ENCODE data around the gene PDE6H.

The PDE6H gene

DNA sequence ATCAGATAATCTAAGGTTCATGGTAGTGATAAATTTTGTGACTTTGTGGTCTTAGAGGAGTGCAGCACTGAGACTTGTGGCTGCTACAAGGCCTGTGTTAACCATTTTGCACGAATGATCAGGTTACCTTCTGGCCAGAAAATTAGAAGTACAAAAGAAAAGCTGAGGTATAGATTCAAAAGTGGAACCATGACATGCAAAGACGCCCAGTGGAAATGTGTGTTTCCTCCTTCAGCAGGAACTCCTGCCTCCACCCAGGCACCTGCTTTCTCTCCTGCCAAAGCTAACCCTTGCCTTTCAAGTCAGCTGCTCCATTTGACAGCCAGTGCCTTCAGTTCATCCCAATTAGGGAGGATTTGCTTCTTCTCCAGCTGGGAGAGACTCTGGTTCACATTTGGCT, 10.1 kb downstream of the PDE6H start:
- Histone ChIP-seq H4K20me1 (no peaks in the 10 kb centered on the region), H3K27me3 (no peaks in the 10 kb centered on the region), H3K4me3 (no peak overlapping the region), H3K9me3 (replicated peaks in 1 of 11) (peaks cover 0 to 8% (median 6%) of the 10 kb centered on the region in 11 experiments; a peak in 9 of 22 replicates), H3K9ac (no peak overlapping the region), H3K4me2 (peak overlapping the region; percentile 10 to 89 (median 27); a peak in 17 of 22 replicates), H3K36me3 (no peaks in the 10 kb centered on the region), H3K4me1 (peaks cover 14 to 93% (median 40%) of the 10 kb centered on the region in 10 experiments), H3K27ac (peak overlapping the region in 5 of 11 experiments; percentile 0 to 75 (median 71); a peak in 6 of 22 replicates)
- TF ChIP-seq Cebpa-rat (IDR thresholded peaks at IDR 0.05), result no peak

DNA sequence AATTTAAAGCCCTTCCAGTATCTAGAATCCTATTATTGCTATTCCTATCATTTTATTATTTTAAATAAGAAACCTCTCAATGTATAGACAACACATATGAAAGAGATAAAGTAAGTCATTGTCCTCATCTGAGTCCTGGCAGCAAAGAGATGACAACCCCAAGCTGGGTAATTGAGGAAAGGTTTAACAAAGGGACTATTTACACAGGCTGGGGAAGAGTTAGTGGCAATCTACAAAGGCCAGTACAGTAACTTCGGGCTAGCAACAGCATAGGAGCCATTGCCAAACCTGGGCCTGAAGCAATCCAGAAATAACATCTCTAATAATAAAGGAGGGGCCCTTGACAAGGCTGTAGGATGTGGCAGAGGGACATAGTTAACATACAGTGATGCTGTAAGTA, 11.2 kb downstream of the PDE6H start:
- no peaks in the 10 kb centered on the region for H3K36me3 ChIP-seq
- TF ChIP-seq Cebpa-rat (IDR thresholded peaks at IDR 0.05), result no peak
- no peak overlapping the region for H3K9ac ChIP-seq
- H3K4me1 ChIP-seq, result peaks cover 21 to 100% (median 46%) of the 10 kb centered on the region in 10 experiments
- H3K4me3 ChIP-seq, result no peak overlapping the region
- H3K27me3 ChIP-seq, result no peaks in the 10 kb centered on the region
- no peaks in the 10 kb centered on the region for H4K20me1 ChIP-seq
- peak overlapping the region in 3 of 11 experiments; percentile 83 to 89 (median 84); a peak in 5 of 22 replicates for H3K4me2 ChIP-seq
- H3K9me3 ChIP-seq (replicated peaks in 1 of 11), result peaks cover 0 to 16% (median 7%) of the 10 kb centered on the region in 11 experiments; a peak in 9 of 22 replicates
- H3K27ac ChIP-seq, result peak overlapping the region in 1 of 11 experiments; percentile 18; a peak in 1 of 22 replicates

DNA sequence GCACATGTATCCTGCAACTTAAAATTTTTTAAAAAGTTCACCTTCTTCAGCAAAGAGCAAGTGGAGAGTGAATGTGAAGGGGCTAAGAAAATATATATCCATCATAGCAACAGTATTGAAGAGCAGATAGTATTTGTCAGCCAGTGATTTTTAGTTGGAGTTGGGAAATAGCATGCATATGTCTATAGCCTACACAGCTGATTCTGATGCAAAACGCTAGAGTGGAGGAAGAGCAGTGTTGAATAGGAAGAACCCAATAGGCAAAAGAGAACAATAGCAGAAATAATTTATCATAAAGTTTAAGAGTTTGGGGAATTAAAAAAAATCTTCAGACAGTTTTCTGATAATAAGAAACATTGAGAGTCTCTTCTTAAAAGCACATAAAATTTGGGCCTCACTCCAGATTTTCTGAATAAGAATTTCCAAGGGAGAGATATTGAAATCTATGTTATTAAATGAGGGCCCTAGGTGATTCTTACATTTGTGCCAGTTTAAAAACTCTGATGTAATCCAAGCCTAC, 12.0 kb downstream of the PDE6H start:
- 0 out of 22 replicates have a peak overlapping the region, but pooled peaks of 1 of the 11 experiments have one; percentile 6 for H3K27ac ChIP-seq
- H3K4me1 ChIP-seq, result peaks cover 25 to 100% (median 47%) of the 10 kb centered on the region in 10 experiments
- no peak overlapping the region for H3K4me3 ChIP-seq
- peaks cover 0 to 16% (median 7%) of the 10 kb centered on the region in 11 experiments; a peak in 9 of 22 replicates for H3K9me3 ChIP-seq (replicated peaks in 1 of 11)
- TF ChIP-seq Cebpa-rat (IDR thresholded peaks at IDR 0.05), result no peak
- no peaks in the 10 kb centered on the region for H3K36me3 ChIP-seq
- no peaks in the 10 kb centered on the region for H4K20me1 ChIP-seq
- peak overlapping the region in 3 of 11 experiments; percentile 83 to 89 (median 84); a peak in 5 of 22 replicates for H3K4me2 ChIP-seq
- no peak overlapping the region for H3K9ac ChIP-seq
- no peaks in the 10 kb centered on the region for H3K27me3 ChIP-seq

DNA sequence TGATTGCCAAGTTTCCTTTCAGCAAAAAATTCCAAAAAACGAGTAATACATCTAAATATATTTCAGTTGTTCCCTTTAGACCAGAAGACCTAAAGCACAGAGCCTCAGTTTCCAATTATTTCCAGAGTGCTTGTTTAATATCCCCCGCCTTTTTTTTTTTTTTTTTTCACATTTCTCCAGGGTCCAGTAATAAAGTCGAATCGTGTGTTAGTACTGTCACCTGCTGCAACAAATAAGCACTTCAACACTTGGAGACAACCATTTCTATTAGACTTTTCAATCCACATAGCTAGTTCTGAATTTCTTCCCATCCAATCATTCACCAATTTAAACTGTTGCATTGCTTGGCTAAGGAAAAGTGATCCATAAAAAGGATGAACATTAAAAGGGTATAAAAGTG, 13.6 kb downstream of the PDE6H start:
- Histone ChIP-seq H3K27me3 (no peaks in the 10 kb centered on the region), H3K4me3 (no peak overlapping the region), H3K36me3 (no peaks in the 10 kb centered on the region), H3K9me3 (replicated peaks in 1 of 11) (peaks cover 5 to 28% (median 21%) of the 10 kb centered on the region in 11 experiments; a peak in 20 of 22 replicates), H4K20me1 (no peaks in the 10 kb centered on the region), H3K27ac (no peak overlapping the region), H3K9ac (no peak overlapping the region), H3K4me2 (peak overlapping the region in 3 of 11 experiments; percentile 36 to 89 (median 84); a peak in 4 of 22 replicates), H3K4me1 (peaks cover 22 to 93% (median 35%) of the 10 kb centered on the region in 10 experiments)
- TF ChIP-seq Cebpa-rat (IDR thresholded peaks at IDR 0.05), result no peak

DNA sequence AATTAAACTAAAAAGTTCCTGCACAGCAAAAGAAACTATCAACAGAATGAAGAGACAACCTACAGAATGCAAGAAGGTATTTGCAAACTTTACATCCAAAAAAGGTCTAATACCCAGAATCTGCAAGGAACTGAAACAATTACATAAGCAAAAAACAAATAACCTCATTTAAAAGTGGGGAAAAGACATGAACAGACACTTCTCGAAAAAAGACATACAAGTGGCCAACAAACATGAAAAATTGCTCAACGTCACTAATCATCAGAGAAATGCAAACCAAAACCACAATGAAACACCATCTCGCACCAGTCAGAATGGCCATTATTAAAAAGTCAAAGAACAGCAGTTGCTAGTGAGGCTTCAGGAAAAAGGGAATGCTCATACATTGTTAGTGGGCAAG, 15.2 kb downstream of the PDE6H start:
- Histone ChIP-seq H3K4me2 (peak overlapping the region in 6 of 11 experiments; percentile 77 to 97 (median 88); a peak in 10 of 22 replicates), H3K4me3 (peak overlapping the region in 4 of 10 experiments; percentile 6 to 28 (median 12); a peak in 4 of 20 replicates), H3K27ac (peak overlapping the region in 4 of 11 experiments; percentile 45 to 77 (median 66); a peak in 8 of 22 replicates), H3K9me3 (replicated peaks in 1 of 11) (peaks cover 12 to 34% (median 23%) of the 10 kb centered on the region in 11 experiments; a peak in 20 of 22 replicates), H3K36me3 (no peaks in the 10 kb centered on the region), H3K27me3 (no peaks in the 10 kb centered on the region), H4K20me1 (no peaks in the 10 kb centered on the region), H3K4me1 (peaks cover 25 to 87% (median 31%) of the 10 kb centered on the region in 10 experiments), H3K9ac (peak overlapping the region in 2 of 11 experiments; percentile 32 to 44; a peak in 3 of 22 replicates)
- no peak; a peak in 1 of 22 replicates for TF ChIP-seq Cebpa-rat (IDR thresholded peaks at IDR 0.05)

DNA sequence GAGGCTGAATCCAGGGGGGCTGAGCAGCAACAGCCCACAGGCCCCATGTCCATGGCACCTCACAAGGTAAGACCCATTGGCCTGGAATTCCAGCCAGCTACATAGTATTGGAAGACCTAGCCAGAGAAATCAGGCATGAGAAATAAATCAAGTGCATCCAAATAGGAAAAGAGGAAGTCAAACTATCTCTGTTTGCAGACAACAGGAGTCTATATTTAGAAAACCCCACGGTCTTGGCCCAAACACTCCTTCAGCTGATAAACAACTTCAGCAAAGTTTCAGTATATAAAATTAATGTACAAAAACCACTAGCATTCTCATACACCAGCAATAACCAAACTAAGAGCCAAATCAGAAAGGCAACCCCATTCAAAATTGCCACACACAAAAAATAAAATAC, 16.9 kb downstream of the PDE6H start:
- peak overlapping the region in 6 of 10 experiments; percentile 14 to 35 (median 23); a peak in 8 of 20 replicates for H3K4me3 ChIP-seq

DNA sequence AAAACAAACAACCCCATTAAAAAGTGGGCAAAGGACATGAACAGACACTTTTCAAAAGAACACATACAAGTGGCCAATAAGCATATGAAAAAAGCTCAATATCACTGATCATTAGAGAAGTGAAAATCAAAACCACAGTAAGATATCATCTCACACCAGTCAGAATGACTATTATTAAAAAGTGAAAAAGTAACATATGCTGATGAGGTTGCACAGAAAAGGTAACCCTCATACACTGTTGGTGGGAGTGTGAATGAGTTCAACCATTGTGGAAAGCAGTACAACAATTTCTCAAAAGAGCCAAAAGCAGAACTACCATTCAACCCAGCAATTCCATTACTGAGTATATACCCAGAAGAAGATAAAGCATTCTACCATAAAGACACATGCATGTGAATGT, 18.2 kb downstream of the PDE6H start:
- Histone ChIP-seq H3K27me3 (no peaks in the 10 kb centered on the region), H4K20me1 (no peaks in the 10 kb centered on the region), H3K36me3 (no peaks in the 10 kb centered on the region), H3K27ac (no peak overlapping the region), H3K9ac (no peak overlapping the region), H3K4me3 (no peak overlapping the region), H3K4me1 (peaks cover 39 to 85% (median 49%) of the 10 kb centered on the region in 10 experiments), H3K4me2 (no peak overlapping the region), H3K9me3 (replicated peaks in 1 of 11) (peaks cover 12 to 34% (median 23%) of the 10 kb centered on the region in 11 experiments; a peak in 20 of 22 replicates)
- TF ChIP-seq Cebpa-rat (IDR thresholded peaks at IDR 0.05), result no peak

More for the DNA sequence above, 16.9 kb downstream of the PDE6H start:
- Histone ChIP-seq H3K4me1 (peaks cover 37 to 87% (median 44%) of the 10 kb centered on the region in 10 experiments), H3K4me2 (peak overlapping the region; percentile 71 to 97 (median 84)), H4K20me1 (no peaks in the 10 kb centered on the region), H3K27me3 (no peaks in the 10 kb centered on the region), H3K9me3 (replicated peaks in 1 of 11) (peaks cover 12 to 34% (median 23%) of the 10 kb centered on the region in 11 experiments; a peak in 20 of 22 replicates), H3K9ac (peak overlapping the region in 7 of 11 experiments; percentile 8 to 51 (median 42); a peak in 10 of 22 replicates), H3K27ac (peak overlapping the region; percentile 36 to 73 (median 63); a peak in 20 of 22 replicates), H3K36me3 (no peaks in the 10 kb centered on the region)
- TF ChIP-seq Cebpa-rat (IDR thresholded peaks at IDR 0.05), result no peak

DNA sequence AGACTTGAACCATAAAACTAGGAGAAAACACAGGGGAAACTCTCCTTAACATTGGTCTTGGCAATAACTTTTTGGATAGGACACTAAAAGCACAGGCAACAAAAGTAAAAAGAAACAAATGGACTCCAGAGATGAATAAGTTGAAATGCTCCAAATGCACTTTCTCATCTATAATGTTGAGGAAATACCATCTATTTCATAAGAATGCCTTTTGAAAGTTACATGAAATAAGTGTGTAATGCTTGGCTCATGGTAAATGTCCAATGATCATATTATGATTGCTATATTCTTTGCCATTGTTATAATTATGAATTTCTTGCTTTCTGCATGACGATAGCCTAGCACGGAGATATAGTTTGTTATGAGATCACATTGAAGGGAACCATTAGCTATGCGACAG, 19.8 kb downstream of the PDE6H start:
- Histone ChIP-seq H4K20me1 (no peaks in the 10 kb centered on the region), H3K27me3 (no peaks in the 10 kb centered on the region), H3K9me3 (replicated peaks in 1 of 11) (peaks cover 12 to 30% (median 23%) of the 10 kb centered on the region in 11 experiments; a peak in 20 of 22 replicates), H3K27ac (peak overlapping the region in 10 of 11 experiments; percentile 4 to 64 (median 52); a peak in 15 of 22 replicates), H3K36me3 (no peaks in the 10 kb centered on the region), H3K4me3 (no peak overlapping the region), H3K9ac (no peak overlapping the region), H3K4me1 (peaks cover 39 to 69% (median 49%) of the 10 kb centered on the region in 10 experiments), H3K4me2 (peak overlapping the region; percentile 35 to 71 (median 57); a peak in 21 of 22 replicates)
- no peak for TF ChIP-seq Cebpa-rat (IDR thresholded peaks at IDR 0.05)

DNA sequence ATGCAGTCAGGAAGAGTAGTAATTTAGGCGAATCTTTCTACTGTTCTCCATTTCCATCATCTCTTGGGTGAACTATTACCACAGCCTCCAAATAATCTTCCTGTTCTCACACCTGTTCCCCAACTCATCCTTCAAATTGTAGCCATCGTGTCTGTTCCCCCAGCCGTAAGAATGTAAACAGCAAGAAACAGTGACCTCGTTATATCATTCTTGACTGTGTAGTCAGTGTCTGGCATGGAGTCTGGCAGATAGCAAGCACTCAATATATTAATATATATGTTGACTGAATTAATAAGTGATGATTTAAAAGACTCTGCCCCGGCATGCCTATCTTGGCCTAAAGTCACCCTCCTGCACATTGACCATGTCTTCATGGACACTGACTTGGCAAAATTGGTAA, 20.3 kb downstream of the PDE6H start:
- Histone ChIP-seq H3K4me2 (peak overlapping the region; percentile 35 to 71 (median 57)), H3K36me3 (no peaks in the 10 kb centered on the region), H3K9me3 (replicated peaks in 1 of 11) (peaks cover 12 to 26% (median 21%) of the 10 kb centered on the region in 11 experiments; a peak in 20 of 22 replicates), H3K27ac (peak overlapping the region; percentile 4 to 64 (median 48); a peak in 18 of 22 replicates), H3K4me1 (peaks cover 39 to 64% (median 47%) of the 10 kb centered on the region in 10 experiments), H3K27me3 (no peaks in the 10 kb centered on the region), H3K9ac (no peak overlapping the region), H4K20me1 (no peaks in the 10 kb centered on the region), H3K4me3 (no peak overlapping the region)
- no peak for TF ChIP-seq Cebpa-rat (IDR thresholded peaks at IDR 0.05)
